Kidney epithelial cell (primary cell): Measurements from ENCODE around the gene BRF1. TPM values are rescaled to one million over a fixed set of nuclear protein-coding genes. Genes with fewer than 3 reads are reported as not detected.
"Not testable (repeated sequence)": the region's sequence is repeated elsewhere in the genome, so short reads cannot be mapped to it uniquely, and the experiment has no call there.

ENCODE experiments used
- DNase-seq: peaks from one replicate; pipeline ENCODE4 v3.0.0-alpha.2; 2010; ENCODE audit warnings: low read depth
- H3K27me3 ChIP-seq: 2 replicates; pipeline ENCODE4 v1.6.0; 2011; ENCODE audit warnings: low read length; ENCODE audit not compliant: control insufficient read depth, insufficient read depth
- H3K36me3 ChIP-seq: 2 replicates; pipeline ENCODE4 v1.5.1; 2011; ENCODE audit warnings: low read length; ENCODE audit not compliant: control insufficient read depth, insufficient read depth
- H3K4me3 ChIP-seq: 2 replicates; pipeline ENCODE4 v1.5.1; 2011; ENCODE audit warnings: low read depth, mild to moderate bottlenecking, control low read depth, low read length
- CTCF ChIP-seq: IDR thresholded peaks from 2 replicates; pipeline ENCODE4 v1.5.1; 2011; ENCODE audit warnings: mild to moderate bottlenecking, moderate library complexity, low read length, control low read depth, inconsistent platforms; ENCODE audit not compliant: insufficient read depth, poor library complexity, severe bottlenecking
- total RNA-seq: library from RNA; depleted of rRNA; stranded (reverse); fragments of >200 nt; gene quantifications from 2 replicates; pipeline ENCODE4 v1.2.3, GENCODE V29; 2015

The BRF1 gene
- total RNA-seq, 1 donor from 2014 or later: 48.4 TPM

GRCh38 chr14:105337433-105337832 is 36.6 kb upstream of the BRF1 start:
- no peaks in the 10 kb centered on the region for H3K27me3 ChIP-seq
- no peak overlapping the region for H3K4me3 ChIP-seq
- no peak for TF ChIP-seq CTCF
- H3K36me3 ChIP-seq: no peaks in the 10 kb centered on the region
- DNase-seq: no peak

GRCh38 chr14:105336477-105337287 is 35.9 kb upstream of the BRF1 start:
- no peak for TF ChIP-seq CTCF
- no peaks in the 10 kb centered on the region for H3K36me3 ChIP-seq
- no peak overlapping the region for H3K4me3 ChIP-seq

GRCh38 chr14:105335735-105336476 is 35.1 kb upstream of the BRF1 start:
- H3K4me3 ChIP-seq: no peak overlapping the region
- no peak for TF ChIP-seq CTCF
- no peaks in the 10 kb centered on the region for H3K36me3 ChIP-seq
- H3K27me3 ChIP-seq: no peaks in the 10 kb centered on the region
- DNase-seq: no peak

More at GRCh38 chr14:105336477-105337287, 35.9 kb upstream of the BRF1 start:
- no peak for DNase-seq
- H3K27me3 ChIP-seq: no peaks in the 10 kb centered on the region

- H3K4me3 ChIP-seq, DNase-seq, H3K27me3 ChIP-seq, H3K36me3 ChIP-seq: not testable (repeated sequence)
Measured at GRCh38 chr14:105335231-105335542, 34.4 kb upstream of the BRF1 start.

GRCh38 chr14:105334383-105335230 is 33.8 kb upstream of the BRF1 start:
- no peak for TF ChIP-seq CTCF
- no peaks in the 10 kb centered on the region for H3K27me3 ChIP-seq
- H3K4me3 ChIP-seq: no peak overlapping the region
- H3K36me3 ChIP-seq: no peaks in the 10 kb centered on the region
- no peak for DNase-seq
